ENCODE results near the gene AK8. TPM values are rescaled to one million over a fixed set of nuclear protein-coding genes. Genes with fewer than 3 reads are reported as not detected.
A peak's percentile ranks its signal among the peaks of the same experiment; 100 is the strongest.

The AK8 gene
- total RNA-seq, 1 donor from 2014 or later = 0.13 TPM

- intact Hi-C loops (cut with DNase I) = no loop called here
Measured at GRCh38 chr9:132756214-132756845, 121.8 kb downstream of the AK8 start.

GRCh38 chr9:132755096-132755495 lies 123.0 kb downstream of the AK8 start:
- peak; percentile 39 for DNase-seq (ENCODE audit: low spot score)
- intact Hi-C loops (cut with DNase I) = no loop called here

More at GRCh38 chr9:132756214-132756845, 121.8 kb downstream of the AK8 start:
- no peak for DNase-seq (ENCODE audit: low spot score)

DNA sequence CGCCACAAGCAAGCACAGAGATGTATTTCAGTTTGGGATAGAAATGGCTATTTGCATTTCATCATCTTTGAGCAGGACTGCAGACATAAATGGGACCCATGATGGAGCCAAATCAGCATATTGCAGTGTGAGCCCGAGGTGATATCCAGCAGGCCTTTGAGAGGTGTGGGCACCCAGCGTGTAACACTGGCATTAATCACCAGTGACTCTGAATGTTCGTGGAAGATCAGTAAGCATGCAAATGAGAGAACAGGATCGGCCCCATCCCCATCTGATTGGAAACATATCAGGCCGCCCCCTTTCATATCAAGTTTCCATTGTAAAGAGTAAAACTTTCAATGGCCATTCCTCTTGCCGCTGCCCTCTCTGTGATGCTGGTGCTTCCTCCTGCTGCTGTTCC lies 123.8 kb downstream of the AK8 start:
- intact Hi-C loops (cut with DNase I) = no loop called here
- peak; percentile 55 for DNase-seq (ENCODE audit: low spot score)

- DNase-seq (ENCODE audit: low spot score) = peak; percentile 24
- intact Hi-C loops (cut with DNase I) = no loop called here
Measured at GRCh38 chr9:132753593-132753880, 124.5 kb downstream of the AK8 start.

DNA sequence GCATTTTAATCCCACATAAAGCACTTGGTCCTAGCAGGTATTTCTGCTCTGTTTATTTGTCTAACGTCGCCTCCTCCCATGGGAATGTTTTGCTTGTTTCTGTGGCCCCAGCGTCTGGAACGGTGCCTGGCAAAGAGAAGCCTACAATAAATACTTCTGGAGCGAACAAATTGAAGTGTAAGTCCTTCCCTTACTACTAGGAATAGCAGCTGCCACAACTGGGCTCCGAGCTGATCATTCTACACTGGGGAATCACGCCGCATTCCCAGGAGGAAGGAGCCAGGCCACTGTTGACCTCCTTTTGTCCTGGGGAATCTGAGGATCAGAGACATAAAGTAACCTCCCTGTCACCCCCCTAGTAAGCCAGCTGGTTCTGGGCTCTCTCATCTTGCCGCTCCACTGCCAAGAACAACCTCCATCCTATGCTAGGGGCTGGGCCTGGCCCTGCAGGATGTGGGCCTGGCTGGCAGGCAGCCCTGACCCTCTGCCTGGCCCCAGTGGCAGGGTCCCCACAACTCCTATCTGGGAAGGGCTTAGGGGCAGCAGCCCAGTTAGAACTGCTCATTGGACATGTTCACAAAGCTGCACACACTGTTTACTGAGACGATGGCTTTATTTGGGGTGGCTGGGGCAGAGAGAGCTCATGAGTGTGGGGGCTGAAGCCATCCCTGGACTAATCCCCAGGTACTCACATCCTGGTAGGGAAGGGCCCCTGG lies 125.0 kb downstream of the AK8 start:
- no peak for DNase-seq (ENCODE audit: low spot score)
- intact Hi-C loops (cut with DNase I) = no loop called here

DNA sequence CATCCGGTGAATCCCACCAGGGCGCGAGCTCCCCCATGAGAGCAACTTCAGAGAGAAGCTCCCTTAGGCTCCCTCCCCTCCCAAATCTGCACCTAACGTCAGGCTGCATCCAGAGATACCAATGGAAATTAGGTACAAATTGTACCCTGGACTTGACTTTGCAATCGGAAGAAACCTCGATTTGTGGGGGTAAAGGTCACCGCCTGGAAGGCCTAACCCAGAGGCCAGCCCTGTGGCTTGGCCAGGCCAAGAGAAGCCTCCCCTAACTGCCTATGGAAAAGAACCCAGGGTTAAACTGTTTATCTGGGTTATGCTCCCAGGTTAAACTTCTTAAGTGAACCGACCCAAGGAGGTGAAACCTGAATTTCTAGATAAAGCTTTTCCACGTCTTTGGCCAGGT lies 127.4 kb downstream of the AK8 start:
- intact Hi-C loops (cut with DNase I) = no loop called here
- DNase-seq (ENCODE audit: low spot score) = no peak

- intact Hi-C loops (cut with DNase I) = no loop called here
- no peak for DNase-seq (ENCODE audit: low spot score)
Measured at GRCh38 chr9:132749306-132749705, 128.8 kb downstream of the AK8 start.

GRCh38 chr9:132748450-132748849 lies 129.6 kb downstream of the AK8 start:
- no peak for DNase-seq (ENCODE audit: low spot score)
- intact Hi-C loops (cut with DNase I) = no loop called here

GRCh38 chr9:132745756-132746709 lies 132.1 kb downstream of the AK8 start:
- peak; percentile 26 for DNase-seq (ENCODE audit: low spot score)
- intact Hi-C loops (cut with DNase I) = no loop called here

- peak; percentile 36 for DNase-seq (ENCODE audit: low spot score)
- intact Hi-C loops (cut with DNase I) = no loop called here
Measured at GRCh38 chr9:132744881-132745755, 133.0 kb downstream of the AK8 start.

GRCh38 chr9:132743931-132744479 lies 134.1 kb downstream of the AK8 start:
- DNase-seq (ENCODE audit: low spot score) = peak; percentile 7
- intact Hi-C loops (cut with DNase I) = no loop called here

DNA sequence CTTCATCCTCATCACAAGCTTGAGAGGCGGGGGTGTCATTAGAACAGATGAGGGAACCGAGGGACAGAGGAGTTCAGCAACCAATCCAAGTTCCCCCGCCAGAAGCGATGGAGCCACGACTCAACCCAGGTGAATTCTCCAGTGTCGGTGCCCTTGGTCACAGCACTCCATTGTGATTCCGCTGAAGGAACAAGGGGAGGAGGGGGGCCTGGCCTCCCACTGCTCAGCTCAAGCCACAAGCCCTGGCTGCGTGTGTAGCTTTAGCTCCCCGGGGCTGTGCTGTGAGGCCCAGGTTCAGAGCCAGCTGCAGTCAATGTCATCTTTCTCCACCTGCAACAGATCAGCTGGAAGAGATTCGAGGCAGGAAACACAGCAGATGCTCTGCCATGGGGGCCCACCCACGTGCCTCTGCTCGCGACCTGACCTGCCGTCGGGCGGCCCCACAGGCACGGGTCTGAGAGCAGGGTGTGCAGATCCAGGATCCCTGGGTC lies 135.2 kb downstream of the AK8 start:
- intact Hi-C loops (cut with DNase I) = no loop called here
- peak; percentile 54 for DNase-seq (ENCODE audit: low spot score)

DNA sequence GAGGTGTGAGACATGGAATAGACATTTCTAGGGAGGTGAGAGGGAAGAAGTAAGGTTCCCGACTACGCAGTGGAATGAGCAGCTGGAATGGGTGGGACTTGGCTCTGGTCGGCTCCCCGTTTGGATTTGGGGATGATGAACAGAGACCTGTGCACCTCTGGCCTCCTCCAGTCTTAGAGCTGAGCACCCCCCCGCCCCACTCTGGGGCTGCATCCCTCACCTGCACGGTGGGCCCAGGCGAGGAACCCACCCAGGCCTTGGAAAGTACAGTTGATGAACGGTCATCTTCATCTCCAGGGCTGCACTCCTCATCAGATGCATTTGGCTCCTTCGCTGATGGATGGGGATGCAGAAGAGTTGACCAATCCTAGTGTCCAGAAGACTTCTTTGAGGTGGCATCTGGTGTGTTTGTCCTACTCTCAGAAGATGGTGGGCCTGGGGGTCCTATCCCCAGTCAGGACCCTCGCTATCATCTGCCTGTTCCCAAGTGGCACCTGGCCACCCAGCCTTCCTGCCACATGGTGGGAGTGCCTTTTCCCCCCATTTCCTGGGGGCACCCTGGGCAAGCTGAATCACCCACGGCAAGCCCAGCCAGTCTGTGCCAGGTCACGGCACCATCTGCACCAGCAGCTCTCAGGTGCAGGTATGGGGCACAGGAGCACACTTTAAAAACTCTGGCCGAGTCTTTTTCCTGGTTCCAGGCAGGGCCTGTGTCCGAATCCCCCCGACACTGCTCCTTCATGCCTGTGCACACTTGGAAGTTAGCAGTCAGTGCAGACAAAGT lies 137.4 kb downstream of the AK8 start:
- intact Hi-C loops (cut with DNase I) = no loop called here
- peak; percentile 36 for DNase-seq (ENCODE audit: low spot score)

DNA sequence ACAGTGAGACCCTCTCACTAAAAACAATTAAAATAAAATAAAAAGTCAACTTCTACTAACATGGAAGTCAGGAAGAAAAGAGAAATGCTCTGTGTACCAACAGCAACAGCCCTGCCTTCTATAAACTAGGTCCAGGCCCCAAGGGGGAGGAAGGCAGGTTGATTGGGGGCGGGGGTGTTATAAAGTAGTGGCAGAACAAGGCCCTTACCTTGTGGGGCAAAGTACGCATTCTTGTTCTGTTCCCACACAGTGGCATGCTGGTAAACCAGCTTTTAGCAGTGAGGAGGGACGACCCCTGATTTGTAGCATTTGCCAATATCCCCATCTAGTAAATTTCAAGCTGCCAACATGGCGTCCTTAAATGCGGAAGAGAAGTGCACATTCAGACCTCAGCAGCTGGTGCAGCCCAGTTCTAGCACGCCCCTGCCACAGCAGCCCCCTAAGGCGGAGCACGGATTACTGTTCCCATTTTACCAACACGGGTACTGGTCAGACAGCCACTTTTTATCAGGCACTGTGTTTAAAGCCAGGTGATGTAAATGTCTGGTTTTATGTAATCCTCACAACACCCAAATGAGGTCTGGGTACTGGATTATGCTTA lies 138.3 kb downstream of the AK8 start:
- intact Hi-C loops (cut with DNase I) = no loop called here

GRCh38 chr9:132733260-132733815 lies 144.7 kb downstream of the AK8 start:
- peak; percentile 55 for DNase-seq (ENCODE audit: low spot score)
- intact Hi-C loops (cut with DNase I) = no loop called here

More for the DNA sequence above, 138.3 kb downstream of the AK8 start:
- DNase-seq (ENCODE audit: low spot score) = peak; percentile 39

- intact Hi-C loops (cut with DNase I) = no loop called here
- peak; percentile 29 for DNase-seq (ENCODE audit: low spot score)
Measured at GRCh38 chr9:132732326-132733259, 145.5 kb downstream of the AK8 start.

All from cardiac septum (tissue), 1 donor.